HG03280 (cell line): ENCODE data around the gene PIWIL4.
A peak's percentile ranks its signal among the peaks of the same experiment; 100 is the strongest.
"Not testable (repeated sequence)": the region's sequence is repeated elsewhere in the genome, so short reads cannot be mapped to it uniquely, and the experiment has no call there.

Source experiments
- ATAC-seq: cut with Tn5 transposase; IDR thresholded peaks from one replicate; pipeline ENCODE4 v1.9.1; 2021; ENCODE audit warnings: mild to moderate bottlenecking, moderate library complexity; ENCODE audit not compliant: unreplicated experiment

The PIWIL4 gene

GRCh38 chr11:94583866-94584500 is 16.8 kb downstream of the PIWIL4 start:
- no peak for ATAC-seq

DNA sequence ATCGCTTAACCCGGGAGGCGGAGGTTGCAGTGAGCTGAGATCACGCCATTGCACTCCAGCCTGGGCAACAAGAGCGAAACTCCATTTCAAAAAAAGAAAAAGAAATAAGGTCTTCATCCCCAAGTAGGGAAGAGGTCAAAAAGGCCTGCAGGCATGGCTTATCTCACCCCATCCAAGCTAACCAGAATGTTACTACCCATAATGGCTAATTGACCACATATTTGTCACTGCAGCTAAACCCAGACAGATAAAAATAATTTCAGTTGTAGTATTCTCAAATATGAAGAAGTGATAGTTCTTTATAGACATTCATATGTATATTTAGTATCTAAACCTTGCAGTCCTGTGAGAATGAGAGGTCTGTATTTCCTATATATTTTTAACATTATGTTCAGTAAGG is 17.8 kb downstream of the PIWIL4 start:
- ATAC-seq = no peak

GRCh38 chr11:94585399-94585798 is 18.2 kb downstream of the PIWIL4 start:
- ATAC-seq = no peak

DNA sequence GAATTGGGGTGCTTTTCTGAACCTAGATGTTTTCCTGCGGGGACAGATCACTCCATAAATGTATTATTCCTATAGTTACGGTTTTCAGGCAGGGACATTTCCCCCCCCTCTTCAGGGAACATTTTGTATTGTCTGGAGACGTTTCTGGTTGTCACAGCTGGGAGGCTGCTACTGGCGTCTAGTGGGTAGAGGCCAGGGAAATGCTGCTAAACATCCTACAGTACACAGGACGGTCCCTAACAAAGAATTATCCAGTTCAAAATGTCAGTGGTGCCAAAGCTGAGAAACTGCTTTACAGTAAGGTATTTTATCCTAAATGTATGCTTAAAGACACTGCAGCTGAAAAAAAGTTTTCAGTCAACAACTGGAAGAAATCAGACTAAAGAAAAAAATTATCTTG is 19.4 kb downstream of the PIWIL4 start:
- no peak for ATAC-seq

DNA sequence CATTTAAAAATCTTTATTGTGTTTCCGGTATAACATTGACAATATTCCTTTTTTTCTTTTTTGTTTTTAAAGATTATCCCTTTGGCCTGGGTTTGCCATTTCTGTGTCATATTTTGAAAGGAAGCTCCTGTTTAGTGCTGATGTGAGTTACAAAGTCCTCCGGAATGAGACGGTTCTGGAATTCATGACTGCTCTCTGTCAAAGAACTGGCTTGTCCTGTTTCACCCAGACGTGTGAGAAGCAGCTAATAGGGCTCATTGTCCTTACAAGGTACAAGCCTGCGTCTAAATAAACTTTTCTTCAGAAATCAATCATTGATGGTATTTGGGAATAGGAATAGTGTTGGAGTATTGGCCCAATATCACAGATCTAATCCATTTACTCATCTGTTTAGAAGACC is 19.8 kb downstream of the PIWIL4 start:
- no peak for ATAC-seq

GRCh38 chr11:94588366-94588942 is 21.3 kb downstream of the PIWIL4 start:
- no peak for ATAC-seq

DNA sequence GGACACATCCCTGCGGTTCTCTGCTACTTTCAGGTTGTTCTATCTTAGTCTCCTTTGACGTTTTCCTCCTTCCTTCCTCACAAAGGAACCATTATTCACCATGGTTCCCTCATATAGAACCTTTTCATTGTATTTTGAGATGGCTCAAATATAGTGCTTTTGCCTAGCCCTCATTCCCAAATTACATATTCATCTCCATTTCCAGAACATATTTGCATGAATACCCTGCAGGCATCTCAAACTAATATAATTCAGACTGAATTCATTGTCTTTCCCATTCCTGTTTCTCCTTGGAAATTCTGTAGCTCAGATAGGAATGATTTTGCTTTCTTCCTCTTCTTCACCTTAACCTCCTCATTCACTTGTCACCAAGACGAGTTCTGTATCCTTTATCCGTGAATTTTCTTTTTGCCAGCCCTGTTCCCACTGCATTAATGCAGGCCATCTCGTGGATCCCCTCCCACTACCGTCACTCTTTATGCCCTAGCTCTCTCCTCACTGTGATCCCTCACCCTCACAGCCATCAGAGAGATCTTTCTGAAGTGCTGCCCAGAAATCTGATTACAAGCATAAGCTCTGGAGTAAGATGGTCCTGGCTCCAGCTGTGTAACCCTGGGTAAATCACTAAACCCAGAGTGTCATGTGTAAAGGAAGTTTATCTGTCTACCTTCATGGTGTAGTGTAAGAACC is 23.3 kb downstream of the PIWIL4 start:
- ATAC-seq = no peak

- ATAC-seq = peak; percentile 91
Observed at GRCh38 chr11:94593030-94593429, 25.9 kb downstream of the PIWIL4 start.

GRCh38 chr11:94595076-94595475 is 27.9 kb downstream of the PIWIL4 start:
- no peak for ATAC-seq

GRCh38 chr11:94597896-94598295 is 30.7 kb downstream of the PIWIL4 start:
- ATAC-seq = no peak

- ATAC-seq = no peak
Observed at GRCh38 chr11:94599510-94599909, 32.3 kb downstream of the PIWIL4 start.

DNA sequence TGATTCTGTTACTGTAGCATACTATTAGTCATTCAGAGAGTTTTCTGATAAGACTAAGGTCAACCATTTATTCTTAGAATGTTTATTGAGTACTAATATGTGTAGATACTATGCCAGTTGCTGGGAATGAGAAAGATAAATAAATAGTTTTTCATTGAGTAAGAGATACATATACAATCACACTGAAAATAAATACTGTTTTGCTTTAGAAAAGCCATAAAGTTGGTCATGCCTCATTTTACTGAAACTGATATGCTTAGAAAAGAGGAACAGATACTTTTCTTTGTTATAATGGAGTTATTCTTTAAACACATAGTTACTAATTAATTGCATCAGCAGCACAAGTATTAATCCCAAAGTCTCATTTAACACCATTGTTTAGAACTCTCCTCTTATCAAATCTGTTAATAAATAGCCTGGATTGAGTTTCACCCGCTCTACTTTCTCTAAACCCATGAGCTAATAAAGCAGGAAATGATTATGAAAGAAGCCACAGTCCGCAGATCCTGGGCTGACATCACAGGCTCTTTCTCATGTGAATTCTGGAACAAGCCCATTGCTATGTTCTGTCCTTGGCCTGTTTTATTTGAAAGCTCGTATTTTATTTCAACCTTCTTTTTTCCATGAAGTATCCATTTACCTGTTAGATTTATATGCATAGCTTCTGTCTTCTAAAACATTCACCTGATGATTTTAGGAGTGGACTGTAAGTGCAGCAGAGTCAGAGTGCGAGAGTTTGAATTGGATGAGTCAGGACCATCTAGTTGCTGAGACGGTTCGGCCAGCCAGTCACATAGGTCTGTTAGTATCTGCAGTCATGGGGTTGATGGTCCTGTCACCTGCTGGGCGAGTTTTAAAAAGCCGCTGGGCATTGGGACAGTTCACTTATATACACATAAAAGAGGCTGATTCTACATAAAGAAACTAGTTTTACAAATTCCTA is 35.5 kb downstream of the PIWIL4 start:
- peak; percentile 90 for ATAC-seq

DNA sequence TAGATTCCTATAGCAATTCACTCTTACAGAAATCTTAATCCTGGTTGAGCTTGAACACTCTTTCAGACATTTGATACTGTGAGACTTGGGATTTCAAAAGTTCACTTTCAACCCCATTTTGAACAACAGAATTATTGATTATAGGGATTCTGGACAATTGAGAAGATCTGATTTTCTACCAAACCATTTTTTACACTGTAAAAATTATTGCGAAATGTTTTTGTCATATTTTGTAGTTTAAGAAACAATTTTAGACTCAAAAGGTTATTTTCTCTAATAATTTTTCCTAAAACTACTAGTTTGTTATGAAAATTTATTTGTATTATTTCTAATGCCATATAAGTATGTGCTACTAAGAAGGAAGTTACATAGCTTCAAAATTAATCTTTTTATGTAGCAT is 36.4 kb downstream of the PIWIL4 start:
- no peak for ATAC-seq

- no peak for ATAC-seq
Observed at GRCh38 chr11:94604482-94604881, 37.3 kb downstream of the PIWIL4 start.

GRCh38 chr11:94613120-94613519 is 46.0 kb downstream of the PIWIL4 start:
- ATAC-seq = no peak

DNA sequence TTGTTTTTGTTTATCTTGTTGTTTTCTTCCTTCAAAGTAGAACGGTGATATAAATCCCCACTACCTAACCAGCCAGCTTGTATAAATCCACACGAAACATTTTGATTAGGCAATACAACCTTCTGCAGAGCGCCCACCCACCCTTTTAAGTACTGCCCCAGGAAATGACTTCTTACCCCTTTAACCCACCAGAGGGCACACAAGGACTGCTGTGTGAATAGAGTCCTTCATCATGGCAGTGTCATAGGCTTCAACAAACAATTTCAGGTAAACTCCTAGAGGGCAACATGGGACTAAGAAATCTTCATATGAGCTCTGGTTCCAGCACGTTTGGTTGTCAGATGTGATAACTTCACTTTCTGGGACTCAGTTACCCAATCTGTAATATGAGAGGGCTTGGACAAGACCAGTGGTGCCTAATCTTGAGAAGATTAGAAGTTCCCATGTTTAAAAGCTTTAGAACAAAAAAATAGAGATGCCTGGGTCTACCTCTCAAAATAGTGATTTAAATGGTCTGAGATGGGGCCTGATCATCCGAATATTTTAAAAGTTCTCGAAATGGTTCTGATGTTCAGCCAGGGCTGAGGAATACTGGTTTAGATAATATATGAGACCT is 56.1 kb downstream of the PIWIL4 start:
- peak; percentile 69 for ATAC-seq

DNA sequence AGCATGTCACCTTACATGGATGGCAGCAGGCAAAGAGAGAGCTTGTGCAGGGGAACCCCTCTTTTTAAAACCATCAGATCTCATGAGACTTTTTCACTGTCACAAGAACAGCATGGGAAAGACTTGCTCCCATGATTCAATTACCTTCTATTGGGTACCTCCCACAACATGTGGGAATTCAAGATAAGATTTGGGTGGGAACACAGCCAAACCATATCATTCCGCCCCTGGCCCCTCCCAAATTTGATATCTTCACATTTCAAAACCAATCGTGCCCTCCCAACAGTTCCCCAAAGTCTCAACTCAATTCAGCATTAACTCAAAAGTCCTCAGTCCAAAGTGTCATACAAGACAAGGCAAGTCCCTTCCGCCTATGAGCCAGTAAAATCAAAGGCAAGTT is 58.3 kb downstream of the PIWIL4 start:
- not testable (repeated sequence) for ATAC-seq

DNA sequence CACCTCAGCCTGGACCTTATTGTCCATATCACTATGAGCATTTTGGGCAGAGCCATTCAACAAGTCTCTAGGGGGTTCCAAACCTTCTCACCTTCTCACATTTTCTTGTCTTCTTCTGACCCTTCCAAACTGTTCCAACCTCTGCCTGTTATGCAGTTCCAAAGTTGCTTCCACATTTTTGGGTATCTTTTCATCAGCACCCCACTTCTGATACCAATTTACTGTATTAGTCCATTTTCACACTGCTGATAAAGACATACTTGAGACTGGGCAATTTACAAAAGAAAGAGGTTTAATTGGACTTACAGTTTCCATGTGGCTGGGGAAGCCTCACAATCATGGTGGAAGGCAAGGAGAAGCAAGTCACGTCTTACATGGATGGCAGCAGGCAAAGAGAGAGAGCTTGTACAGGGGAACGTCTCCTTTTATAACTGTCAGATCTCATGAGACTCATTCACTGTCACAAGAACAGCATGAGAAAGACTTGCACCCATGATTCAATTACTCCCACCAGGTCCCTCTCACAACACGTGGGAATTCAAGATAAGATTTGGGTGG is 59.9 kb downstream of the PIWIL4 start:
- not testable (repeated sequence) for ATAC-seq

GRCh38 chr11:94629741-94630140 is 62.6 kb downstream of the PIWIL4 start:
- ATAC-seq = no peak

GRCh38 chr11:94630221-94630620 is 63.1 kb downstream of the PIWIL4 start:
- no peak for ATAC-seq

- ATAC-seq = no peak
Observed at GRCh38 chr11:94632356-94632755, 65.2 kb downstream of the PIWIL4 start.
